Activated T-cell treated with anti-CD3 and anti-CD28 coated beads for 24 hours (primary cell): Measurements from ENCODE around the gene CGB1.
"Not testable (repeated sequence)": the region's sequence is repeated elsewhere in the genome, so short reads cannot be mapped to it uniquely, and the experiment has no call there.

Experiments
- DNase-seq: peaks from one replicate; pipeline ENCODE4 v3.0.0-alpha.2; 2020; ENCODE audit warnings: low read depth

The CGB1 gene

GRCh38 chr19:49036815-49037214 is at the start of gene CGB1:
TSS of gene CGB1 (minus strand) at chr19:49036895. CDS start at chr19:49036711, 184 bp downstream.
- peak; percentile 28 for DNase-seq

DNA sequence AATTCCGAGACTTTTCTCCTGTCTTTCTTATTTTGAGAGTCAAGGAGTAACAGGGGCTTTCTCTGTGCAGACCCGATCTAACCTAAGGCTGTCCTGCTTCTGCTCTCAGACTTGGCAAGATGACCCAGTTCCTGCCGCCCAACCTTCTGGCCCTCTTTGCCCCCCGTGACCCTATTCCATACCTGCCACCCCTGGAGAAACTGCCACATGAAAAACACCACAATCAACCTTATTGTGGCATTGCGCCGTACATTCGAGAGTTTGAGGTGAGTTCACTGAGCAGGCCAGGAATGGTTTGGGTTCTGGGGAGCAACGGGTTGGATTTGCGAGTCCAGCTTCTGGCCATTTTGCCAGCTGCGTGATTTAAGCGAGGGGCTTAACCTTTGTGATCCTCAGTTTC is 49.6 kb upstream of the CGB1 start:
- no peak for DNase-seq

DNA sequence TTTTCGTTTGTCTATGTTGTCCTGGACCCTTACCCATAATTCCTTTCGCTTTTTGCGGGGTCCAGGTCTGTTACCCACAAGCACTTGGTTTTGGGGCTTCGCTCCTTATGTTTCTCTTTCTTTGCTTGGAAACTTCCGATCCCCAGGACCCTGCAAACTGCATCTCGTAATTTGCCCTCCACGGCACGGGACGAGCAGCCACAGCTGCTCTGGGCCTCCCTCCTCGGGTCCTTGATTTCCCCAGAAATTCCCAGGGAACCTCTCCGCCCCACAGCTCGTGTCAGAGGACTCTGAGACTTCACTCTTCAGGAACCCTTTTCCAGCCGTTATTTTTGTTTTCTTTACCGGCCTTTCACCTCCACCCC is 49.2 kb upstream of the CGB1 start:
- no peak for DNase-seq

DNA sequence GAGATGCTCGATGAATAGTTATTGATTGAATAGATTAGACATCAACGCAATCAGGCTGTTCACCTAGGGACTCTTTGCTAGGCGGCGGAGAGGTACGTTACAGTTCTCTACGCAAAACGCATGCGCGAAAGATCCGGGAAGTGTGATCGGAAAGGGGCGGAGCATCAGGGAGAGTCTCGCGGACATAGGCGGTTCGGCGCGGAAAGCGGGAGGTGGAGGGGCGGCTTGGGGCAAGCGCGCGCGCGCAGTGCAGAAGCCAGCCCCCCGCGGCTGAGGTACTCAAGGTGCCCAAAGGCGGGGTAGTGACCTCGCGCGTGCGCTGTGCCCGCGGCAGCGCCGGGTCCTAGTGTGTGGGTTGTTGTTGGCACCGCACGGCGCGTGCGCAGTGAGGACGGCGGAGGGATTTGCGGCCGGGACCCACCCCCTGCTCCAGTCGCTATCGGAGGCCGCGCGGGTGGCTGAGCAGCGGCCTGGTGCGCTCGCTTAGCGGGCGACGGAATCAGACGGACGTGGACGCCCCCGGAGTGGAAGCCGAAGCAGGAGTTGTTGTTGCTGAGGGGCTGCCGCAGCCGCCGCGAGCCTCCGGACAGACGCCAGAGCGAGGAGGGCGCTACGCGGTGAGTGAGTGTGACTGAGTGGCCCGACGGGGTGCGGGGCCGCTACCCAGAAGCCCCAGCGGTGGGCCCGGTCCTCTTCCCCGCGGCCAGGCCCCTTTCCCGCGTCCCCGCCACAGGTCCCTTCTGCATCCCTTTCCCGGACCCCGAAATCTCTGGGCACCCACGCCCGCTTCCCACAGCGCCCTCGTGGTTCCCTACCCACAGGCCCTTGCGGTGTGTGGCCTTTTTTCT is 48.5 kb upstream of the CGB1 start, which contains the start of gene SNRNP70:
TSS of gene SNRNP70 (plus strand) at position 432 of the 848 bp plus-strand sequence. CDS start 964 bp downstream, outside the sequence.
- DNase-seq, result peak; percentile 99

DNA sequence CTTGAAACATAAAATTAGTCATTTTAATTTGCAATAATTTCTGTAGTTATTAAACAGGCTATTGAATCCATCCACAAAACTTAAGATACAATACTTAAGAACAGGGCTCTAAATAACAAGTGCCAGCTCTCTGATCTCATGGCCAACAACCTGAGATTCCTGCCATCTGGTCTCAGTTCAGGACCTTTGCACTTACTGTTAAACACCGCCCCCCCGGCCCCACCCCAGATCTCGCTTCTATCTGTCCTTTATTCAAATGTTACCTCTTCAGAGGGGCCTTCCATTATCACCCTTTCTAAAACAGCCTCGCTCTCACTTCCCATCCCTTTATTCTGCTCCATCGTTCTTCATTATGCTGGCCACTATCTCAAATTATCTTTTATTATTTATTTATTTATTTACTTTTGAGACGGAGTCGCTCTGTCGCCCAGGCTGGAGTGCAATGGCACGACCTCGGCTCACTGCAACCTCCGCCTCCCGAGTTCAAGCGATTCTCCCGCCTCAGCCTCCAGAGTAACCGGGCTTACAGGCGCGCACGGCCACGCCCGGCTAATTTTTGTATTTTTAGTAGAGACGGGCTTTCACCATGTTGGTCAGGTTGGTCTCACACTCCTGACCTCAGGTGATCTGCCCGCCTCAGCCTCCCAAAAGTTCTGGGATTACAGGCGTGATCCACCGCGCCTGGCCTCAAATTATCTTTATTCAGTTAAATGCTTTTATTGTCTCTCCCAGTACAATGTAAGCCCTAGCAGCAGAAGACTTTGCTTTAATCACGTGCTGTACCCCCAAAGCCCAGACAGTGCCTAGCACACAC is 47.7 kb upstream of the CGB1 start:
- no peak for DNase-seq

- no peak for DNase-seq
Measured at GRCh38 chr19:49081273-49081672, 44.6 kb upstream of the CGB1 start.

DNA sequence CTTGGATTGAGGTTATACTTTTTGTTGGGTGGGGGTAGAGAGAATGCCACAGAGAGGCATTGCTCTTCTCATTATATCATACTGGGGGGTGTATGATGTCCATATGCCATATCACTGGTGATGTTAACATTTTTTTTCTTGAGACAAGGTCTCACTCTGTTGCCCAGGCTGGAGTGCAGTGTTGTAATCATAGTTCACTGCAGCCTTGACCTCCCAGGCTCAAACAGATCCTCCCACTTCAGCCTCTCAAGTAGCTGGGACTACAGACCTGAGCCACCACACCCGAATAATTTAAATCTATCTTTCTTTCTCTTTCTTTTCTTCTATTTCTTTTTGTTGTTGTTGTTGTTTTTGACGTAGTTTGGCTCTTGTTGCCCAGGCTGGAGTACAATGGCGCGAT is 43.7 kb upstream of the CGB1 start:
- no peak for DNase-seq

GRCh38 chr19:49074869-49075268 is 38.2 kb upstream of the CGB1 start:
- not testable (repeated sequence) for DNase-seq

- no peak for DNase-seq
Measured at GRCh38 chr19:49073514-49074378, 37.1 kb upstream of the CGB1 start.

DNA sequence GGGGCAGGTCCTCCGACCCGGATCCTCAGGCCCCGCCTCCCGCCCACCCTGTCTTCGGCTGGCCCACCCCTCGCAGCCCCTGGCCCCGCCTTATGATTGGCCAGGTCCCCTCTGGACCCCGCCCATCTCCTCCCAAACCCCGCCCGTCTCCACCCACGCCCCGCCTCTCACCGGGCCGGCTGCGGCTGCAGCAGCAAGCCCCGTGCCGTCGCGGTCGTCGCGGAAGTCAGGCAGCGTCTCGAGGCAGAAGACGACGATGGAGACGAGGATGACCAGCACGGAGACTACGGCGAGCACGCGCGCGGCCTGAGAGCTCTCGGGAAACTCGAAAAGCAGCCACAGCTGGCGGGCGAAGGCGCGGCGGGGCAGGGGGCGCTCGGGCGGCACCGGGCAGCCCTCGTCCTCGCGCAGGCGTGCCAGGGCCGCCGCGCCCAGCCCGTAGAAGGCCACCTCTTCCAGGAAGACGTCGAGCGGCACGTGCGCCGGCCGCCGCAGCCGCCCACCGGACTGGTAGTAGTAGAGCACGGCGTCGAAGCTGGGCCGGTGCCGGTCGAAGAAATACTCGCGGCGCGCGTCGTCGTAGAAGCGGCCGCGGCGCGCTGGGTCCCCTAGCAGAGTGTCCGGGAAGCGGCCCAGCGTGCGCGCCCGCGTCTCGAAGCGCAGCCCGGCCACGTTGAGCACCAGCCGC is 35.3 kb upstream of the CGB1 start:
- no peak for DNase-seq

DNA sequence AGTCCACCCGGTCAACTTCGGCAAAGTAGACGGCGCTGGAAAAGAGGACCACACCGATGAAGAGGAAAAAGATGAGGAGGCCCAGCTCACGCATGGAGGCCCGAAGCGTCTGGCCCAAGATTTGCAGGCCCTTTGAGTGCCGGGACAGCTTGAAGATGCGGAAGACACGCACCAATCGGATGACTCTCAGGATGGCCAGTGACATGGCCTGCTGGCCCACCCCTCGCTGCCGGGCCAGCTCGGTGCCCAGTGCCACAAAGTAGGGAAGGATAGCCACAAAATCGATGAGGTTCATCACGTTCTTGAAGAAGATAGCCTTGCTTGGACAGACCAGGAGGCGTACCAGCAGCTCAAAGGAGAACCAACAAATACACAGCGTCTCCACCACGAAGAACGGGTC is 33.7 kb upstream of the CGB1 start:
- DNase-seq, result no peak

DNA sequence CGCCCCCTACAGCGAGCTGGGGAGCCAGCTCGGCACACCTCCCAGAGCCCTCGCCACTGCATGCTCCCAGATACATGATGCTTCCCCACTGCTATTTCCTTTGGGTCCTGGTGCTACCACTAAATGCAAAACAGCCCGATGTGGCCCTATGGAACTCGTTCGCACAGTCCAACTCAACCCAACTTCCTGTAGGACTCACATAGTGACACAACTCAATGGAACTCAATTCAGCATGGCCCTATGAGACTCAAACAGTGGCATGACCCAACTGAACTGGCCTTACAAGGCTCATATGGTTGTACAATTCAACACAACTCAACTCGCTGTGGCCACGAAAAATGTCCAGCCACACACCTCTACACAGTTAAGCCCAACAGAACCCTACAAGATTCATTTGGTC is 32.3 kb upstream of the CGB1 start:
- DNase-seq, result no peak

- DNase-seq, result no peak
Measured at GRCh38 chr19:49067554-49067953, 30.9 kb upstream of the CGB1 start.

- no peak for DNase-seq
Measured at GRCh38 chr19:49065905-49066512, 29.3 kb upstream of the CGB1 start.

- no peak for DNase-seq
Measured at GRCh38 chr19:49064768-49065611, 28.3 kb upstream of the CGB1 start, which contains the start of gene NTF4. TSS of gene NTF4 (minus strand) at chr19:49064818. CDS start at chr19:49061997, 2,821 bp downstream.

- DNase-seq, result no peak
Measured at GRCh38 chr19:49064029-49064629, 27.4 kb upstream of the CGB1 start.

- no peak for DNase-seq
Measured at GRCh38 chr19:49061445-49061844, 24.8 kb upstream of the CGB1 start.

- DNase-seq, result no peak
Measured at GRCh38 chr19:49061000-49061399, 24.3 kb upstream of the CGB1 start.

DNA sequence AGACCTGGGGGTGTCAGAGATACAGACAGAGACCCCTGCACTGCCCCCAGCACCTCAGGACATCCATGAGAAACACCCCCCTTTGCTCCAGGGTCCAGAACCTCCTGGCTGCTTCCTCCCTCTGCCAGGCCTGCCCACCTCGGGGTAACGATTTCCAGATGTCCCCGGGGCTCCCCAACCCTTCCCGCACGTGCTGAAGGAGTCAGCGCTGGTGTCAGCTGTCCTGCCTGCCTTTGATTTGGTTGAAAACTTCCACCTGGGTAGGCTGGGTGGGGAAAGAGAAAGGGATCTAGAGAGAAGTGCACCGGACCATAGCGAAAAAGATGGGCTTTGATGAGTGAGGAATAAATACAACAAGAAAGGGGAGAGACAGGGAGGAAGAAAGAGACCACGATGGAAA is 22.4 kb upstream of the CGB1 start:
- no peak for DNase-seq

- DNase-seq, result no peak
Measured at GRCh38 chr19:49058562-49058961, 21.9 kb upstream of the CGB1 start.
